Measurements from ENCODE around the gene CNTRL. TPM values are rescaled to one million over a fixed set of nuclear protein-coding genes. Genes with fewer than 3 reads are reported as not detected.
A peak's percentile ranks its signal among the peaks of the same experiment; 100 is the strongest.
"Not testable (repeated sequence)": the region's sequence is repeated elsewhere in the genome, so short reads cannot be mapped to it uniquely, and the experiment has no call there.

The CNTRL gene
- total RNA-seq, 1 donor from 2014 or later: 27.6 TPM

DNA sequence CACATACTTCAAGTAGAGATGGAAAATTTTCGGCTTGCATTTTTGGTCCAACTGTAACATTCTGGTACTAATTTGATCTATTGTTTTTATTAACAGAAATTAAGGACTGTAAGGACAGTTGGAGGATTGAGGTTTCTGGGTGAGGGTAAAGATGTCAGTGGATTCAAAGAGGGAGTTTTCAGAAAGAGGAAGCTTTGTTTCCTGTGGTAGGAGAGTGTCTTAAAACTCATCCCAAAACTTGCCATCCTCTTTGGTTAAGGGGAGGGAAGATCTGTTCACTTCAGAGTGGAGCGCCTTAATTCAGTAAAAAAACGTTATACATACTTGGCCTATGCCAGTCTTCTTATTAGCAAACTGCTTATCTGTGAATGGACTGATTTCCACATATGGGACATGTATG is 13.8 kb downstream of the CNTRL start:
- no peaks in the 10 kb centered on the region for H3K4me1 Mint-ChIP-seq
- peaks cover 22% of the 10 kb centered on the region for H3K36me3 Mint-ChIP-seq (ENCODE audit: low read depth)
- no peak overlapping the region for H3K4me3 Mint-ChIP-seq
- H3K27me3 Mint-ChIP-seq (ENCODE audit: low read depth): no peaks in the 10 kb centered on the region
- no peaks in the 10 kb centered on the region for H3K9me3 Mint-ChIP-seq
- no peak for DNase-seq (ENCODE audit: low read depth, low spot score)
- TF ChIP-seq CTCF (conservative IDR thresholded peaks at IDR 0.05): no peak
- H3K27ac Mint-ChIP-seq (ENCODE audit: unreplicated experiment): peak overlapping the region; percentile 73

GRCh38 chr9:121090743-121091142 is 16.0 kb downstream of the CNTRL start:
- H3K4me1 Mint-ChIP-seq; H3K27ac Mint-ChIP-seq (ENCODE audit: unreplicated experiment); DNase-seq (ENCODE audit: low read depth, low spot score); H3K4me3 Mint-ChIP-seq; H3K27me3 Mint-ChIP-seq (ENCODE audit: low read depth); H3K9me3 Mint-ChIP-seq: not testable (repeated sequence)
- peaks cover 27% of the 10 kb centered on the region for H3K36me3 Mint-ChIP-seq (ENCODE audit: low read depth)

DNA sequence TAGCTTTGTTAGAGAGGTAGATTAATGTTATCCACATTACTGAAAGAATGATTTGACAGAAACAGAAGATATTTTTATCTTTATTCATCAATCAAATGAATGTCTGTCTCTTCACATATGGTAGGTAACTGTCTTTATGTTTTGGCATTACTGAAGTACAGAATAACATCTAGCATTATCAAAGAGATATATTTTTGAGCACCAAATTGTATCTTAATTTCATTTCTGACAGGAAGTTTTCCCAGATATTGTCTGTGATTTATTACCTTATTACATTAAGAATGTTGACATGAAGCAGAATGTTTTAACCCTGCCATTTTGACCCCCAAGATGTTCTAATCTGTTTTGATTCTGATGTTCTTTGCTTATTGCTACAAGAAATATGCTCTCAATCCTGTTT is 20.3 kb downstream of the CNTRL start:
- Mint-ChIP-seq H3K27ac (ENCODE audit: unreplicated experiment) (no peak overlapping the region), H3K27me3 (ENCODE audit: low read depth) (no peaks in the 10 kb centered on the region), H3K9me3 (peaks cover 12% of the 10 kb centered on the region), H3K36me3 (ENCODE audit: low read depth) (peaks cover 45% of the 10 kb centered on the region), H3K4me3 (no peak overlapping the region), H3K4me1 (no peaks in the 10 kb centered on the region)
- DNase-seq (ENCODE audit: low read depth, low spot score): no peak
- TF ChIP-seq CTCF (conservative IDR thresholded peaks at IDR 0.05): no peak

- no peak for DNase-seq (ENCODE audit: low read depth, low spot score)
- Mint-ChIP-seq H3K9me3 (peaks cover 21% of the 10 kb centered on the region), H3K27me3 (ENCODE audit: low read depth) (no peaks in the 10 kb centered on the region), H3K4me1 (no peaks in the 10 kb centered on the region), H3K36me3 (ENCODE audit: low read depth) (peaks cover 58% of the 10 kb centered on the region), H3K4me3 (no peak overlapping the region), H3K27ac (ENCODE audit: unreplicated experiment) (no peak overlapping the region)
- no peak for TF ChIP-seq CTCF (conservative IDR thresholded peaks at IDR 0.05)
These were observed 23.9 kb downstream of the CNTRL start for GRCh38 chr9:121098567-121099198.

DNA sequence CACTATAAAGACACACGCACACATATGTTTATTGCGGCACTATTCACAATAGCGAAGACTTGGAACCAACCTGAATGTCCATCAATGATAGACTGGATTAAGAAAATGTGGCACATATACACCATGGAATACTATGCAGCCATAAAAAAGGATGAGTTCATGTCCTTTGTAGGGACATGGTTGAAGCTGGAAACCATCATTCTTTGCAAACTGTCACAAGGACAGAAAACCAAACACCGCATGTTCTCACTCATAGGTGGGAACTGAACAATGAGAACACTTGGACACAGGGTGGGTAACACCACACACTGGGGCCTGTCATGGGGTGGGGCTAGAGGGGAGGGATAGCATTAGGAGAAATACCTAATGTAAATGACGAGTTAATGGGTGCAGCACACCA is 29.3 kb downstream of the CNTRL start:
- not testable (repeated sequence) for DNase-seq (ENCODE audit: low read depth, low spot score); H3K27ac Mint-ChIP-seq (ENCODE audit: unreplicated experiment); H3K4me1 Mint-ChIP-seq; H3K27me3 Mint-ChIP-seq (ENCODE audit: low read depth); H3K4me3 Mint-ChIP-seq
- peaks cover 14% of the 10 kb centered on the region for H3K9me3 Mint-ChIP-seq
- H3K36me3 Mint-ChIP-seq (ENCODE audit: low read depth): peaks cover 41% of the 10 kb centered on the region

DNA sequence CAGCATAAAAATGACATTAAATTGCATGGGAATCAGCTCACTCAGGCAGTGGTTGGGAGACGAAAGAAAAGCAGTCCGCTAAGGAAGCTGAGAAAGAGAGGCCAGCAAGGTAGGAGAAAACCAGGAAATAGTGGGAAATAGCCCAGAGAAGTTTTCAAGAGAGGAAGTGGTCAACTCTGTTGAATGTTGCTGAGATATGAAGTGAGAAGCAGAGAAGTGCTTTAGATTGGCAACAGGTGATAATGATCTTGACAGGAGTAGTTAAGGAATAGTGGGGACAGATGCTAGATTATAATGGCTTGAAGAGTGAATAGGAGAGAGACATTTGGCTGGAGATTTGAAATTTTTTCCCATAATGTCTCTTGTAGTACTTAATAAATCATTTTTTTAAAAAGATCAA is 30.8 kb downstream of the CNTRL start:
- Mint-ChIP-seq H3K9me3 (peaks cover 9% of the 10 kb centered on the region), H3K4me1 (no peaks in the 10 kb centered on the region), H3K36me3 (ENCODE audit: low read depth) (peaks cover 26% of the 10 kb centered on the region), H3K27ac (ENCODE audit: unreplicated experiment) (no peak overlapping the region), H3K27me3 (ENCODE audit: low read depth) (no peaks in the 10 kb centered on the region), H3K4me3 (no peak overlapping the region)
- no peak for DNase-seq (ENCODE audit: low read depth, low spot score)
- TF ChIP-seq CTCF (conservative IDR thresholded peaks at IDR 0.05): no peak
